ENCODE results near the gene PTPRN2. TPM values are rescaled to one million over a fixed set of nuclear protein-coding genes. Genes with fewer than 3 reads are reported as not detected.

Gene PTPRN2
- total and polyA plus RNA-seq, 2 of the 8 experiments (the other 6 are each of a cell fraction or from before 2014, with no cell fraction given): 2.6 to 4.5 TPM

DNA sequence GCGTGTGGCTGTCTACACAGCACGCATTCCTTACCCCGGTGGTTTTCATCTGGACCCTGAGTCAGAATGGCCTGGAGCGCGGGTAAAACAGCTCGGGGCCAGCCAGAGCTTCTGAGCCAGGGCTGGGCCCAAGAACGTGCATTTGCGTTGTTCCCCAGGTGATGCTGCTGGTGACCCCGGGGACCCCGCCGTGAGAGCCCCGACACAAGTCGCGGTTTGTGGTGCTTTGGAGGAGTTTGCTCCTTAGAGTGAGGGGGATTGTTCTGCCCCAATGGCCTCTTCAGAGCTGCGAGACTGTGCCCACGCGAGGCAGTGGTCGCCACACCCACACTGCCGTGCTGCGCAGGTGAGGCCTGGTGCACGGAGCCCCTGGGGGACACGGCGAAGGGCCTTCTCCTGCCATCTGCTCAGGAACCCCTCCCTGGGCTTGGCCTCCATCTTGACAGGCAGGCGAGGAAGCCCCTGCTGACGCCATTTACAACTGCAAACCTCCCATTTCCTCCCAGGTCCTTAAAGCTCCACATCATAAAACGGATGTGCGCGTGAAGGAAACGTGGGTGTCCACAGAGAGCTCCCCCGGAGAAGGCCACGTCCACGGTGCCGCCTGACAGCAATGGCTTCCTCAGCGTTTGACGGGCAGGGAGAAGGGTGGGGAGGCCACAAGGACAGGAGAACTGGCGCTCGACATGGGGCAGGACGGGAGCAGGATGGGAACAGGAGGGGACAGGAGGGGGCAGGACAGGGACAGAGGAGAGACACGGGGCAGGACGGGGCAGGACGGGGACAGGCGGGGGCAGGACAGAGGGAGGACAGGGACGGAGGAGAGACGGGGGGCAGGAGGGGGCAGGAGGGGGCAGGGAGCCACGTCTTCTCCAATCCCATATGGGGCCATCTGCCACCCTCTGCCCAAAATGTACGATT, 773.6 kb downstream of the PTPRN2 start:
- Histone ChIP-seq H3K27me3 (replicated peaks in 1 of 4; ENCODE audit: control insufficient read depth in 3 of 4, extremely low read depth in 1 of 4, insufficient read depth in 3 of 4, low read length in 3 of 4) (no peaks in the 10 kb centered on the region), H2BK120ac (replicated peaks; ENCODE audit: low read depth, low read length) (no peak overlapping the region), H4K8ac (ENCODE audit: extremely low read depth, insufficient read depth, low read length) (no peak overlapping the region; the same call in 1 of the 2 replicates), H2AFZ (ENCODE audit: low read length) (no peak overlapping the region), H3K27ac (ENCODE audit: low read depth, low read length) (no peak overlapping the region), H2BK12ac (ENCODE audit: low read depth, low read length) (peak overlapping the region; percentile 75; the same call in 1 of the 2 replicates), H3K4me3 (ENCODE audit: extremely low read depth in 1 of 4, insufficient read depth in 2 of 4, low read depth in 3 of 4, low read length in 4 of 4) (no peak overlapping the region), H3K79me1 (ENCODE audit: low read depth, low read length) (no peaks in the 10 kb centered on the region), H4K5ac (ENCODE audit: insufficient read length, low read depth, low read length) (no peak overlapping the region), H3K23me2 (ENCODE audit: low read depth, low read length) (peaks cover 6% of the 10 kb centered on the region), H3K56ac (replicated peaks; ENCODE audit: insufficient read length, low read depth, low read length) (no peak overlapping the region), H3K18ac (ENCODE audit: extremely low read depth, low read length) (no peak overlapping the region), H2BK20ac (ENCODE audit: low read length) (no peak overlapping the region), H3K4ac (replicated peaks; ENCODE audit: insufficient read length, low read depth, low read length) (no peak overlapping the region), H3K36me3 (ENCODE audit: control insufficient read depth in 2 of 4, insufficient read depth in 4 of 4, low read length in 3 of 4) (no peaks in the 10 kb centered on the region; a peak in 1 of 8 replicates), H2BK5ac (ENCODE audit: low read depth, low read length) (no peak overlapping the region), H2BK15ac (ENCODE audit: low read length) (no peak overlapping the region), H3K23ac (ENCODE audit: insufficient read length) (no peak overlapping the region), H3K9me3 (ENCODE audit: insufficient read depth in 2 of 2, low read depth in 1 of 2, low read length in 1 of 2) (peaks cover 9 to 18% of the 10 kb centered on the region in 2 experiments), H3K4me1 (replicated peaks in 1 of 4; ENCODE audit: control insufficient read depth in 3 of 4, insufficient read depth in 4 of 4, low read length in 3 of 4) (no peaks in the 10 kb centered on the region; a peak in 1 of 7 replicates), H3K9ac (replicated peaks in 1 of 4; ENCODE audit: extremely low read depth in 1 of 4, low read depth in 3 of 4, low read length in 3 of 4) (no peak overlapping the region), H3K79me2 (ENCODE audit: control insufficient read depth in 1 of 2, insufficient read depth in 2 of 2, low read length in 2 of 2) (no peaks in the 10 kb centered on the region), H3K4me2 (ENCODE audit: insufficient read depth in 1 of 2, low read depth in 2 of 2, low read length in 2 of 2) (no peak overlapping the region), H3K14ac (ENCODE audit: insufficient read length) (no peak overlapping the region), H2AK5ac (ENCODE audit: low read depth, low read length) (no peak overlapping the region), H4K20me1 (replicated peaks in 1 of 2; ENCODE audit: control insufficient read depth in 1 of 2, insufficient read depth in 2 of 2, low read length in 2 of 2) (peaks cover 0 to 3% of the 10 kb centered on the region in 2 experiments), H4K91ac (replicated peaks; ENCODE audit: insufficient read length, low read length) (no peak overlapping the region)
- CTCF ChIA-PET (ENCODE audit: partially characterized antibody): interaction anchor here (0.7 to 1.1 kb wide), 2 partner anchors 9 to 62 kb away, joined by 3 read pairs; no protein-coding TSS in a partner anchor
- DNase-seq (ENCODE audit: low read depth in 1 of 2, low spot score in 2 of 2) (no peak), FAIRE-seq (no peak)
- POLR2A ChIA-PET (ENCODE audit: partially characterized antibody): no interaction called here
- TF ChIP-seq JUN (IDR thresholded peaks at IDR 0.05; ENCODE audit: low read depth, low read length) (no peak), HDAC6 (IDR thresholded peaks at IDR 0.05; ENCODE audit: low read depth, low read length) (no peak), SP1 (IDR thresholded peaks at IDR 0.05; ENCODE audit: low read depth, low read length) (no peak), CHD2 (IDR thresholded peaks at IDR 0.05; ENCODE audit: low read length) (no peak), BACH1 (IDR thresholded peaks at IDR 0.05; ENCODE audit: low read length) (no peak), KDM4A (IDR thresholded peaks at IDR 0.05; ENCODE audit: low read depth, low read length, severe bottlenecking) (no peak)
- TF ChIP-seq, protein P1, sequence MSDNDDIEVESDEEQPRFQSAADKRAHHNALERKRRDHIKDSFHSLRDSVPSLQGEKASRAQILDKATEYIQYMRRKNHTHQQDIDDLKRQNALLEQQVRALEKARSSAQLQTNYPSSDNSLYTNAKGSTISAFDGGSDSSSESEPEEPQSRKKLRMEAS (IDR thresholded peaks at IDR 0.05): no peak
- WGBS, 2 experiments (ENCODE audit: extremely low coverage in 1 of 2, insufficient coverage in 1 of 2, insufficient read length in 1 of 2, insufficient replicate concordance in 2 of 2, low coverage in 1 of 2, low lambda C conversion rate in 2 of 2, missing lambda C conversion rate in 1 of 2): 90% methylated on average over 30 of the region's 46 CpGs; no CpG with 5 or more reads in 1 of the 2 experiments

Measured in H1 (cell line).